OCI-LY1 (cell line): ENCODE data around the gene PDPR.
"Not testable (repeated sequence)": the region's sequence is repeated elsewhere in the genome, so short reads cannot be mapped to it uniquely, and the experiment has no call there.

Source experiments
- CTCF ChIP-seq: fragments of 200-600 bp; sonication (generic), shearing (Covaris generic); IDR thresholded peaks from 2 replicates; pipeline ENCODE4 v1.5.1; 2017; ENCODE audit warnings: mild to moderate bottlenecking, antibody characterized with exemption, low read length, moderate library complexity, mixed read lengths
- EZH2 ChIP-seq: fragments of 200-600 bp; sonication (generic), shearing (Covaris generic); IDR thresholded peaks from 2 replicates; pipeline ENCODE4 v1.8.0; 2017; ENCODE audit warnings: borderline replicate concordance, mixed run types, mild to moderate bottlenecking, antibody characterized with exemption, low read length, moderate library complexity, mixed read lengths

DNA sequence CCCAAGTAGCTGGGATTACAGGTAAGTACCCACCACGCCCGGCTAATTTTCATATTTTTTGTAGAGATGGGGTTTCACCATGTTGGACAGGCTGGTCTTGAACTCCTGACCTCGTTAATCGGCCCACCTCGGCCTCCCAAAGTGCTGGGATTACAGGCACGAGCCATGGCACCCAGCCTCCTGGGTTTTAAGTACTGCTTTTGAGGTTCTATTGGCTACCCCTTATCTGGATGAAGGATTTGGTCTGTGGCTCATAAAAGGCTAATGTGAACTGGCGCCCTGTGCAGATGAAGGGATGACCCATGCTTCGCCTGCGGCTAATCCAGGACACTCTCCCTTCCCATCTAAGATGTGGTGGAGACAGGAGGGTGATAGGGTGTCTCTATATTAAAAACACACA is 85.0 kb downstream of the PDPR start:
- TF ChIP-seq CTCF, EZH2: not testable (repeated sequence)
